ENCODE results near the gene PTPRN2. TPM values are rescaled to one million over a fixed set of nuclear protein-coding genes. Genes with fewer than 3 reads are reported as not detected.

The PTPRN2 gene
- total RNA-seq, 1 donor from 2014 or later, result 1.8 TPM

DNA sequence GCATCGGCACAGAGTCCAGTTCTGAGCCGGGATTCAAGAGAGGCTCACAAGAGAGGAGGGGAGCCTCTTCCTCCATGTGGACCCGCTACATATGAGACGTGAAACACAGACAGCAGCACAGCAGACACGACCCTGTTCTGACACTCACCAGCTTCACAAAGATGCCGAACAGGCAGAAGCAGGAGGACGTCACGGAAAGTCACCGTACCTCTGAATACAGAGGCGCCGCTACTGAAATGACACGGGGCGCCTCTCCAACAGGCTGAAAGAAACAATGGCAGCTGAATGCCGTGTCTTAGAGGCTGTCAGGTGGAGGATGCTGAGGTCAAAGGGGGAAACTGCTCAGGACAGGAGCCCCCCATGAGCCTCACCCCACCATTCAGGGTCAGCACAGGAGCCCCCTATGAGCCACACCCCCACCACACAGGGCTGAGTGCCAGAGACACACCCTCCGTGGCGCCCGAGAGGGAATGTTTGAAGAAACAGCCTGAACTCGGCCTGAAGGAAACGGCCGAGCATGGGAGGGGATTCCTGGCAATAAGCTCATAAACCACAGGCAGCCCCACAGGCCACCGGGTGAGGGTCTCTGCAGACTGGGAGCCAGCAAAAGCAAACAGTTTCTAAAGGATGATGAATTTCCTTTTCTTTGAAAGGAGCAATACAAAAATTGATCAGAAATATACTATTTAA is 510.3 kb downstream of the PTPRN2 start:
- Mint-ChIP-seq H3K27ac (no peak overlapping the region), H3K4me3 (no peak overlapping the region), H3K27me3 (no peaks in the 10 kb centered on the region), H3K36me3 (ENCODE audit: low read depth) (no peaks in the 10 kb centered on the region), H3K9me3 (peaks cover 3% of the 10 kb centered on the region), H3K4me1 (no peaks in the 10 kb centered on the region)
- ChIA-PET POLR2A (no interaction called here), CTCF (no interaction called here)
- intact Hi-C loops (cut with micrococcal nuclease), result no loop called here
- ATAC-seq (ENCODE audit: low read depth), result no peak
- TF ChIP-seq, protein P1, sequence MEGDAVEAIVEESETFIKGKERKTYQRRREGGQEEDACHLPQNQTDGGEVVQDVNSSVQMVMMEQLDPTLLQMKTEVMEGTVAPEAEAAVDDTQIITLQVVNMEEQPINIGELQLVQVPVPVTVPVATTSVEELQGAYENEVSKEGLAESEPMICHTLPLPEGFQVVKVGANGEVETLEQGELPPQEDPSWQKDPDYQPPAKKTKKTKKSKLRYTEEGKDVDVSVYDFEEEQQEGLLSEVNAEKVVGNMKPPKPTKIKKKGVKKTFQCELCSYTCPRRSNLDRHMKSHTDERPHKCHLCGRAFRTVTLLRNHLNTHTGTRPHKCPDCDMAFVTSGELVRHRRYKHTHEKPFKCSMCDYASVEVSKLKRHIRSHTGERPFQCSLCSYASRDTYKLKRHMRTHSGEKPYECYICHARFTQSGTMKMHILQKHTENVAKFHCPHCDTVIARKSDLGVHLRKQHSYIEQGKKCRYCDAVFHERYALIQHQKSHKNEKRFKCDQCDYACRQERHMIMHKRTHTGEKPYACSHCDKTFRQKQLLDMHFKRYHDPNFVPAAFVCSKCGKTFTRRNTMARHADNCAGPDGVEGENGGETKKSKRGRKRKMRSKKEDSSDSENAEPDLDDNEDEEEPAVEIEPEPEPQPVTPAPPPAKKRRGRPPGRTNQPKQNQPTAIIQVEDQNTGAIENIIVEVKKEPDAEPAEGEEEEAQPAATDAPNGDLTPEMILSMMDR (IDR thresholded peaks at IDR 0.05), result no peak
- no peak for DNase-seq

DNA sequence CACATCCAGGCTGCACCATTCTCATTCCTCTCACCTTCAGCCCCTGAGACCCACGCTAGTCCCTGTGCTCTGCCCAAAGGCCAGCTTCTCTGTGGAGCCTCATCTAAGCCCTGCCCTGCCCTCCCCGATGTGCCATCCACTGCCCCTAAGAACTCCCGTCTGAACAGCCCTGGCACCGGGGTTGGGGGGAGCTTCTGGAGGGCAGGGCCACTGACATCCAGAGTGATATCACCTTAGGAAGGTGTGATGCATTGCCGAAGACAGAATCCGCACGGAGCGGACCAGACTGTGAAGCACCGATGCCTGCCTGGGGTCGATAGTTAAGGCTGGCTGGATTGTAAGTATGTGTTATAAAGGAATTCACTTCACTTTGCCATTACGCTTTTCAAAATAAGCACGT is 511.0 kb downstream of the PTPRN2 start:
- Mint-ChIP-seq H3K9me3 (peaks cover 3% of the 10 kb centered on the region), H3K27me3 (no peaks in the 10 kb centered on the region), H3K27ac (no peak overlapping the region), H3K4me3 (no peak overlapping the region), H3K36me3 (ENCODE audit: low read depth) (no peaks in the 10 kb centered on the region), H3K4me1 (no peaks in the 10 kb centered on the region)
- POLR2A ChIA-PET, result no interaction called here
- TF ChIP-seq, protein P1 (IDR thresholded peaks at IDR 0.05), result no peak
- DNase-seq, result no peak
- intact Hi-C loops (cut with micrococcal nuclease), result no loop called here
- ATAC-seq (ENCODE audit: low read depth), result no peak
- CTCF ChIA-PET, result no interaction called here

DNA sequence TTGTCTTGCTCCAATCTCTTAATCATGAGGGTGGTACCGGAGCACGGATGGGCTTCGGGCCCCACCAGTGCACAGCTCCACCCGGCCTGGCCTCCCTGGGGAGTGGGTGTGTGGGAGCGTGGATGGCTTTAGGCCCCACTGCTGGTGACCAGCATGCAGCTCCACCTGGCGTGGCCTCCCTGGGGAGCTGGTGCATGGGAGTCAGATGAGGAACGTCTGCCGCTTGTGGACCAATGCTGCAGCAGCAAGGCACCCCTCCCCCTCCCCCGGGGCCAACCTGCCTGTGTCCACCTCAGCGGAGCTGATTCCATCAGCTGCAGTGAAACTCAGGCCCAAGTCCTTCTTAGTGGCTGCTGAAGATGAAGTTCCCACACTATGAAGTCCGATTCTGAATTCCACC is 511.4 kb downstream of the PTPRN2 start:
- ChIA-PET CTCF (no interaction called here), POLR2A (no interaction called here)
- intact Hi-C loops (cut with micrococcal nuclease), result no loop called here
- Mint-ChIP-seq H3K4me1 (no peaks in the 10 kb centered on the region), H3K9me3 (peaks cover 3% of the 10 kb centered on the region), H3K36me3 (ENCODE audit: low read depth) (no peaks in the 10 kb centered on the region), H3K27me3 (no peaks in the 10 kb centered on the region), H3K27ac (no peak overlapping the region), H3K4me3 (no peak overlapping the region)
- ATAC-seq (ENCODE audit: low read depth), result no peak
- TF ChIP-seq, protein P1 (IDR thresholded peaks at IDR 0.05), result no peak
- no peak for DNase-seq

DNA sequence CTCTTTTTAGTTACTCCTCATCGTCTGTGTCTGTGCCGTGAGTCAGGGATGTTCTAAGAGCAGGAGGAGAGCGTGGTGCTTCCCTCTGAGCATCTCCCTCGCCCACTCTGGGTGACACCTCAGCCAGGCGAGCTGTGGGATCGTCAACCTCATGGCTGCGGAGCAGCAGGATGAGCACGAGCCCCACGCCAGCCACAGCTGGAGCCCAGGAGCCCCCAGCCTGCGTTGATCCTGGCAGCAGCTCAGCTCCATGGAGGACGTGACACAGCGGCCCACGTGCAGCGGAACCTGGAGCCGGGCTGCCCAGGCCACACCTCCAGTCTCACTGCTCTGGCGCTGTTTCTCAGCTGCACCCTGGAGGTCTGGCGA is 512.0 kb downstream of the PTPRN2 start:
- intact Hi-C loops (cut with micrococcal nuclease), result no loop called here
- Mint-ChIP-seq H3K36me3 (ENCODE audit: low read depth) (no peaks in the 10 kb centered on the region), H3K9me3 (peaks cover 3% of the 10 kb centered on the region), H3K4me3 (no peak overlapping the region), H3K4me1 (no peaks in the 10 kb centered on the region), H3K27me3 (no peaks in the 10 kb centered on the region), H3K27ac (no peak overlapping the region)
- POLR2A ChIA-PET, result no interaction called here
- TF ChIP-seq, protein P1 (IDR thresholded peaks at IDR 0.05), result no peak
- DNase-seq (no peak), ATAC-seq (ENCODE audit: low read depth) (no peak)
- CTCF ChIA-PET, result no interaction called here

DNA sequence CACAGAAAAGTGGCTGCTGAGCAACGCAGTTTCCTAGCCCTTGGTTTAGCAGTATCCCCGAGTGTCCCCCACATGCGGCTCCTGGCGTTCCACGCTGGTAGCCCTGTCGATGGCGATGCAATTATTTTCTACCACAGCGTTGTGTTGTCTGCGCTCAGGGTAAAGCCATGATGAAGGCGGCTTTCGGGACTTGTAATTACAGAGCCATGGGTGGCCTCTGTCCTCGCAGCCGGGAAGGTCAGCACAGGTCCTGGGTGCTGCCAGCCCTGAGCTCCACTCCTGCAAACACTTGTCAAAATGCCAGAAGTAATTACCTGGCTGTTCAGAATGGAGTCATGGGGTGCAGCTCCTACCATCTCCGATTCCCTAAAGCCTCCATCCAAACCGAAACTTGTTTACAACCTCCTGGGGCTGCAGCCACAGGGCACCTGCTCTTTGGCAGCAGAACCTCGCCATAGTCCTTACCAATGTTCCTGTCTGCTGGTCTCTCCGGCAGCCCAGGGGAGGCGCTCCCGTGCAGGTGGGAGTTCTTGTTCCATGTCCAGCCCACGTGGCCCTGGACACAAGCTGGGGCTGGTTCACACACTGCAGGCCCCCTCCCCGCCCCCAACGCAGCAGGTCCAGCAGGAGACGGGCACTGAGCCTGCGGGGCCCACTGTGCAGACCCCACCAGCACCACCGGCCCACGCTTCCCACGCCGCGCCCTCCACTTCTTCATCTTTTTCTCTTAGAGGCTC is 512.6 kb downstream of the PTPRN2 start:
- no peak for ATAC-seq (ENCODE audit: low read depth)
- H3K27me3 Mint-ChIP-seq, result no peaks in the 10 kb centered on the region
- H3K27ac Mint-ChIP-seq, result no peak overlapping the region
- DNase-seq, result no peak
- H3K4me1 Mint-ChIP-seq, result no peaks in the 10 kb centered on the region
- CTCF ChIA-PET, result no interaction called here
- H3K4me3 Mint-ChIP-seq, result no peak overlapping the region
- intact Hi-C loops (cut with micrococcal nuclease), result no loop called here
- TF ChIP-seq, protein P1 (IDR thresholded peaks at IDR 0.05), result no peak
- H3K9me3 Mint-ChIP-seq, result peaks cover 3% of the 10 kb centered on the region
- no peaks in the 10 kb centered on the region for H3K36me3 Mint-ChIP-seq (ENCODE audit: low read depth)
- POLR2A ChIA-PET, result no interaction called here
